Prostate gland (tissue), 2 donors: ENCODE data around the gene MAP1LC3B2. TPM values are rescaled to one million over a fixed set of nuclear protein-coding genes. Genes with fewer than 3 reads are reported as not detected.

Experiments used
- DNase-seq: peaks from one replicate; pipeline ENCODE4 v3.0.0-alpha.2; 2019; ENCODE audit warnings: low spot score
- H3K27ac ChIP-seq, 2 donors: fragments of 200-600 bp; sonication (generic); 2 replicates each; pipeline ENCODE4 v1.5.1; 2017 to 2019
- H3K27me3 ChIP-seq: fragments of 200-600 bp; sonication (generic); replicated peaks from 2 replicates; pipeline ENCODE4 v1.5.1; 2019; ENCODE audit not compliant: insufficient read depth
- H3K36me3 ChIP-seq, 2 donors: fragments of 200-600 bp; sonication (generic); 1 replicate in 1 of 2; 2 replicates in 1 of 2; pipeline versions ENCODE4 v1.5.1 to v1.8.1; 2017 to 2019
- H3K4me1 ChIP-seq: fragments of 200-600 bp; sonication (generic); replicated peaks from 2 replicates; pipeline ENCODE4 v1.5.1; 2019
- H3K4me3 ChIP-seq, 2 donors: fragments of 200-600 bp; sonication (generic); 2 replicates each; pipeline ENCODE4 v1.5.1; 2017 to 2019
- H3K9me3 ChIP-seq: fragments of 200-600 bp; sonication (generic); 2 replicates; pipeline ENCODE4 v1.5.1; 2017
- CTCF ChIP-seq, 4 experiments: fragments of 200-600 bp in 2 of 4; fragments of 450-650 bp in 2 of 4; sonication (generic) in 2 of 4; IDR thresholded peaks; 1 replicate in 3 of 4; 2 replicates in 1 of 4; pipeline ENCODE4 v1.5.1; 2016 to 2019; ENCODE audit warnings: antibody characterized with exemption in 4 of 4, mild to moderate bottlenecking in 2 of 4, moderate library complexity in 2 of 4
- POLR2A ChIP-seq: fragments of 450-650 bp; IDR thresholded peaks from one replicate; pipeline ENCODE4 v1.6.1; 2016; ENCODE audit warnings: antibody characterized with exemption, mild to moderate bottlenecking
- POLR2AphosphoS5 ChIP-seq: sonication (generic); formaldehyde crosslinking; IDR thresholded peaks from one replicate; pipeline ENCODE4 v1.6.1; 2017; ENCODE audit warnings: antibody characterized with exemption
- WGBS: methylation state at CpG from one replicate; pipeline ENCODE4 v1.1.5; 2018; 5-methylcytosine and 5-hydroxymethylcytosine counted together
- intact Hi-C: fragments of 100-400 bp; cut with DNase I; formaldehyde crosslinking; loops from one replicate; pipeline ENCODE4 v1.14.2; 2022
- total RNA-seq, 2 donors: library from RNA; depleted of rRNA; stranded (reverse); fragments of >200 nt; gene quantifications; one replicate each; pipeline ENCODE4 v1.1.0, GENCODE V29; 2016

MAP1LC3B2 gene
- total RNA-seq, 2 donors from 2014 or later = 1.6 TPM; not detected in 1

- Histone ChIP-seq H3K36me3 (no peaks in the 10 kb centered on the region), H3K4me3 (no peak overlapping the region), H3K4me1 (no peaks in the 10 kb centered on the region), H3K27me3 (no peaks in the 10 kb centered on the region), H3K27ac (no peak overlapping the region), H3K9me3 (no peaks in the 10 kb centered on the region)
- intact Hi-C loops = no loop called here
- 83% methylated on average over 15 of the region's 15 CpGs for WGBS
- no peak for TF ChIP-seq POLR2AphosphoS5
- no peak for TF ChIP-seq POLR2A
- no peak for TF ChIP-seq CTCF (IDR thresholded peaks at IDR 0.05)
- DNase-seq = no peak
These were observed 21.9 kb upstream of the MAP1LC3B2 start for GRCh38 chr12:116537101-116537904.

- DNase-seq = no peak
- no peaks in the 10 kb centered on the region for H3K36me3 ChIP-seq
- H3K4me1 ChIP-seq = no peaks in the 10 kb centered on the region
- 31% methylated on average over 1 of the region's 1 CpG for WGBS
- H3K4me3 ChIP-seq = no peak overlapping the region
- H3K27me3 ChIP-seq = no peaks in the 10 kb centered on the region
- H3K27ac ChIP-seq = peak overlapping the region in 1 of 2 donors; percentile 27
- no peak for TF ChIP-seq CTCF (IDR thresholded peaks at IDR 0.05)
- TF ChIP-seq POLR2AphosphoS5 = no peak
- no peak for TF ChIP-seq POLR2A
- intact Hi-C loops = no loop called here
- no peaks in the 10 kb centered on the region for H3K9me3 ChIP-seq
These were observed 21.0 kb upstream of the MAP1LC3B2 start for GRCh38 chr12:116538076-116538591.

DNA sequence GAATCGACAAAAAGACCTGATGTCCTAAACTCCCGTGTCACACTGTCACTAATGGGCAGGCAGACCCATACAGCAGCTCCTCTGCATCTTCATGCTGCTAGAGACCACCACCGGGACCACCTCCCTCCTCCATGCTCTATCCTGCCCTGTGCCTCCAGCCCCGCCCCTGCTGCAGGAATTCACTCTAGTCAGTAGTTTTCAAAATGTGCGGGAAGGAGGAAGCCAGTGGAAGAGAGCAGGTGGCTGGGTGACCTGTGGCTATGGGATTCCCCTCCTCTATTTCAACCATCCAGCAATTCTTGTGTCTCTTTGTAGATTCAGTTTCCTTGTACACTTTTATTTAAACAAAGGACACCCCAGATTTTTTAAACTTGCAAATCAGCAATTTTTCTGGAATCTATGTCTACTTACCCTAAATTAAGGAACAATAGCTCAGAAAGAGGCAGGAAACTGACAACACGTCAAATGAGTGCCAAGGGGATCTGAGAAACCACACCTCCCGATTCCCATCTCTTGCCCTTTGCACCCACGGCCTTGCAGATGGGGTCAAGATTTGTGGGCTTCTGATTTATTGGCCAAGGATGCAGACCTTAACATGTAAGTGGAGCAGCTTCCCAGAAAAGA is 20.4 kb upstream of the MAP1LC3B2 start:
- no peak for DNase-seq
- no peak overlapping the region for H3K4me3 ChIP-seq
- intact Hi-C loops = no loop called here
- TF ChIP-seq POLR2A (no peak), POLR2AphosphoS5 (no peak), CTCF (IDR thresholded peaks at IDR 0.05) (no peak)
- no peaks in the 10 kb centered on the region for H3K36me3 ChIP-seq
- H3K27ac ChIP-seq = peak overlapping the region; percentile 25 to 27
- H3K4me1 ChIP-seq = no peaks in the 10 kb centered on the region
- WGBS = 64% methylated on average over 8 of the region's 8 CpGs
- no peaks in the 10 kb centered on the region for H3K27me3 ChIP-seq
- no peaks in the 10 kb centered on the region for H3K9me3 ChIP-seq

- peak overlapping the region in 1 of 2 donors; percentile 25 for H3K27ac ChIP-seq
- H3K36me3 ChIP-seq = no peaks in the 10 kb centered on the region
- DNase-seq = peak; percentile 37
- no peaks in the 10 kb centered on the region for H3K4me1 ChIP-seq
- 7% methylated on average over 1 of the region's 1 CpG for WGBS
- no peaks in the 10 kb centered on the region for H3K9me3 ChIP-seq
- H3K27me3 ChIP-seq = no peaks in the 10 kb centered on the region
- H3K4me3 ChIP-seq = no peak overlapping the region
- TF ChIP-seq CTCF (IDR thresholded peaks at IDR 0.05) = no peak
- TF ChIP-seq POLR2AphosphoS5 = peak; percentile 60
- no peak for TF ChIP-seq POLR2A
- intact Hi-C loops = no loop called here
These were observed 19.8 kb upstream of the MAP1LC3B2 start for GRCh38 chr12:116539361-116539771.
